Measurements from ENCODE around the gene GAS6.

GRCh38 chr13:113782472-113782871, 81.4 kb downstream of the GAS6 start:
- no peak for TF ChIP-seq CTCF (tag by site-specific recombination; IDR thresholded peaks at IDR 0.05)
- TF ChIP-seq INSM2 (tag by site-specific recombination; IDR thresholded peaks at IDR 0.05), result no peak
- no peak for TF ChIP-seq ZNF530 (tag by site-specific recombination; IDR thresholded peaks at IDR 0.05; ENCODE audit: low read depth)
- TF ChIP-seq ZNF473 (tag by site-specific recombination; IDR thresholded peaks at IDR 0.05), result no peak
- TF ChIP-seq ZNF677 (tag by site-specific recombination; IDR thresholded peaks at IDR 0.05), result no peak
- TF ChIP-seq ZNF416 (tag by site-specific recombination; IDR thresholded peaks at IDR 0.05), result no peak
- no peak for TF ChIP-seq ZBTB48 (tag by site-specific recombination; IDR thresholded peaks at IDR 0.05)
- TF ChIP-seq SETDB1 (IDR thresholded peaks at IDR 0.05; ENCODE audit: insufficient read length, low read length), result no peak
- no peak for TF ChIP-seq REST (tag by site-specific recombination; IDR thresholded peaks at IDR 0.05)
- no peak for TF ChIP-seq ZNF561 (tag by site-specific recombination; IDR thresholded peaks at IDR 0.05; ENCODE audit: borderline replicate concordance)

All from HEK293 (cell line).